ENCODE results near the gene DAP. TPM values are rescaled to one million over a fixed set of nuclear protein-coding genes. Genes with fewer than 3 reads are reported as not detected.

The DAP gene
- polyA plus RNA-seq, 1 donor (not counting 4 experiments of a cell fraction or from before 2014, with no cell fraction given) = 30.4 TPM

- Histone ChIP-seq H3K9me1 (ENCODE audit: control insufficient read depth, extremely low read depth, insufficient read depth, low read length) (no peaks in the 10 kb centered on the region), H2AFZ (ENCODE audit: control insufficient read depth, low read length) (no peak overlapping the region), H3K4me1 (ENCODE audit: control insufficient read depth, extremely low read depth, insufficient read depth, low read length) (no peaks in the 10 kb centered on the region), H3K4me2 (ENCODE audit: control insufficient read depth, extremely low read depth, insufficient read depth, low read depth, low read length) (no peak overlapping the region), H3K4me3 (ENCODE audit: control insufficient read depth in 2 of 3, extremely low read depth in 1 of 3, insufficient read depth in 2 of 3, low read depth in 1 of 3, low read length in 3 of 3) (no peak overlapping the region), H3K36me3 (ENCODE audit: control insufficient read depth in 2 of 2, extremely low read depth in 1 of 2, insufficient read depth in 2 of 2, low read length in 2 of 2) (no peaks in the 10 kb centered on the region), H3K27me3 (ENCODE audit: control insufficient read depth, extremely low read depth, insufficient read depth, low read length) (no peaks in the 10 kb centered on the region), H4K20me1 (ENCODE audit: control insufficient read depth, extremely low read depth, insufficient read depth, low read length) (no peaks in the 10 kb centered on the region), H3K79me2 (ENCODE audit: control insufficient read depth, insufficient read depth, low read length) (no peaks in the 10 kb centered on the region), H3K27ac (ENCODE audit: control insufficient read depth, insufficient read depth, low read length) (no peak overlapping the region), H3K9me3 (ENCODE audit: control insufficient read depth, low read depth, low read length) (no peaks in the 10 kb centered on the region), H3K9ac (ENCODE audit: control insufficient read depth, extremely low read depth, insufficient read depth, low read length) (no peak overlapping the region)
- FAIRE-seq = no peak
- no peak for DNase-seq (ENCODE audit: low read depth, low spot score)
- dilution Hi-C loops (cut with MboI; ENCODE audit: extremely low pct_ligation_motif_present, low sequenced_read_pairs) = no loop called here
- TF ChIP-seq EZH2 (IDR thresholded peaks at IDR 0.05; ENCODE audit: low read length) (no peak), CTCF (optimal IDR thresholded peaks at IDR 0.05 in 1 of 3, IDR thresholded peaks at IDR 0.05 in 1 of 3, conservative IDR thresholded peaks at IDR 0.05 in 1 of 3; ENCODE audit: extremely low read depth in 1 of 3, insufficient read depth in 2 of 3, low read length in 3 of 3) (no peak)
Measured at GRCh38 chr5:10653751-10654400, 107.2 kb downstream of the DAP start.

GRCh38 chr5:10653043-10653442 lies 108.0 kb downstream of the DAP start:
- no peak for DNase-seq (ENCODE audit: low read depth, low spot score)
- Histone ChIP-seq H3K4me3 (ENCODE audit: control insufficient read depth in 2 of 3, extremely low read depth in 1 of 3, insufficient read depth in 2 of 3, low read depth in 1 of 3, low read length in 3 of 3) (no peak overlapping the region), H4K20me1 (ENCODE audit: control insufficient read depth, extremely low read depth, insufficient read depth, low read length) (no peaks in the 10 kb centered on the region), H3K4me1 (ENCODE audit: control insufficient read depth, extremely low read depth, insufficient read depth, low read length) (no peaks in the 10 kb centered on the region), H3K9ac (ENCODE audit: control insufficient read depth, extremely low read depth, insufficient read depth, low read length) (no peak overlapping the region), H3K9me3 (ENCODE audit: control insufficient read depth, low read depth, low read length) (no peaks in the 10 kb centered on the region), H3K9me1 (ENCODE audit: control insufficient read depth, extremely low read depth, insufficient read depth, low read length) (no peaks in the 10 kb centered on the region), H3K27me3 (ENCODE audit: control insufficient read depth, extremely low read depth, insufficient read depth, low read length) (no peaks in the 10 kb centered on the region), H3K27ac (ENCODE audit: control insufficient read depth, insufficient read depth, low read length) (no peak overlapping the region), H3K4me2 (ENCODE audit: control insufficient read depth, extremely low read depth, insufficient read depth, low read depth, low read length) (no peak overlapping the region), H3K36me3 (ENCODE audit: control insufficient read depth in 2 of 2, extremely low read depth in 1 of 2, insufficient read depth in 2 of 2, low read length in 2 of 2) (no peaks in the 10 kb centered on the region), H2AFZ (ENCODE audit: control insufficient read depth, low read length) (no peak overlapping the region), H3K79me2 (ENCODE audit: control insufficient read depth, insufficient read depth, low read length) (no peaks in the 10 kb centered on the region)
- TF ChIP-seq CTCF (optimal IDR thresholded peaks at IDR 0.05 in 1 of 3, IDR thresholded peaks at IDR 0.05 in 1 of 3, conservative IDR thresholded peaks at IDR 0.05 in 1 of 3; ENCODE audit: extremely low read depth in 1 of 3, insufficient read depth in 2 of 3, low read length in 3 of 3) = no peak
- dilution Hi-C loops (cut with MboI; ENCODE audit: extremely low pct_ligation_motif_present, low sequenced_read_pairs) = no loop called here
- no peak for FAIRE-seq

Data from keratinocyte (primary cell).